DMS 273 treated with DMSO at 0.1 percent for 48 hours (cell line): Measurements from ENCODE around the gene ESRRA.

Experiments used
- DNase-seq: peaks from one replicate; lab custom pipeline; 2025; lab: John Stamatoyannopoulos, UW

Gene ESRRA

GRCh38 chr11:64352099-64352994, 47.0 kb downstream of the ESRRA start:
- DNase-seq, result no peak

- DNase-seq, result no peak
Measured at GRCh38 chr11:64352995-64353714, 47.8 kb downstream of the ESRRA start.

- no peak for DNase-seq
Measured at GRCh38 chr11:64353715-64354506, 48.6 kb downstream of the ESRRA start.

GRCh38 chr11:64355078-64355940, 50.0 kb downstream of the ESRRA start:
- no peak for DNase-seq

DNA sequence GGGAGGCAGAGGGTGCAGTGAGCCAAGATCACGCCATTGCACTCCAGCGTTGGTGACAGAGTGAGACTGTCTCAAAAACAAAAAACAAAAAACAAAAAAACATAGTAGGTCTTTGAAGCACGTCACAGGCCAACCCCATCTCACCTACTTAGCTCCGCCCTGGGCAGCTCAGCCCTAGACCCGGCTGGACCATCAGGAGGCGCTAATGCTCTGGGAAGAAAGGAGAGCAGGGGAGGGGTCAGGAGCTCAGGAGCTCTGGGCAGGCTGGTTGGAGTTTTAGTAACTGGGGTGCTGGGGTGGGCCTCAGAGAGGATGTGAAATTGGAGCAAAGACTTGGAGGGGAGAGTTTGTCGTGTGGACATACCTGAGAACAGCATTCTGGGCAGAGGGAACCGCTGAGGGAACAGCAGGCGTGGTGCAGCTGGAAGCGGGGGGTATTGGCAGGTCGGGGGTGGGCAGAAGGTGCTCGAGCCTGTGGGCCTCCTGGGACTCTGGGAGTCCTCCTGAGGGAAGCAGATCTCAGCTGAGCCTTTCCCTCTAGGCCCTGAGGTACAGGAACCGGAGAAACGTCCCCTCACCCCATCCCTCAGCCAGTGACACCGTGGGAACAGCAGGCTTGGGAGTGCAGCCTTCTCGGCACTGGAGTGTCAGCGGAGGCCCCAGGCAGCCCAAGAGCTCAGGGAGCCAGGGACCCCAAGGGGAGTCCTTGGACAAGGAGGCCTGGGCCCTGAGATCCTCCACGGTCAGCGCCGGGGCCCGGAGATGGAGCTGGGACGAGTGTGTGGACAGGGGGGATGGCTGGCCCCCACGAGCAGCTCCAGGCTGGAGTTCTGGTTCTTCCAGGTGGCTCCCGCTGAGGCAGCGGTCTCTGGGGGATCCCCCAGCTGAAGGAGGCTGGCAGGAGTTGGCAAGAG, 51.4 kb downstream of the ESRRA start:
- DNase-seq, result peak; percentile 16

- no peak for DNase-seq
Measured at GRCh38 chr11:64357446-64357845, 52.1 kb downstream of the ESRRA start.

DNA sequence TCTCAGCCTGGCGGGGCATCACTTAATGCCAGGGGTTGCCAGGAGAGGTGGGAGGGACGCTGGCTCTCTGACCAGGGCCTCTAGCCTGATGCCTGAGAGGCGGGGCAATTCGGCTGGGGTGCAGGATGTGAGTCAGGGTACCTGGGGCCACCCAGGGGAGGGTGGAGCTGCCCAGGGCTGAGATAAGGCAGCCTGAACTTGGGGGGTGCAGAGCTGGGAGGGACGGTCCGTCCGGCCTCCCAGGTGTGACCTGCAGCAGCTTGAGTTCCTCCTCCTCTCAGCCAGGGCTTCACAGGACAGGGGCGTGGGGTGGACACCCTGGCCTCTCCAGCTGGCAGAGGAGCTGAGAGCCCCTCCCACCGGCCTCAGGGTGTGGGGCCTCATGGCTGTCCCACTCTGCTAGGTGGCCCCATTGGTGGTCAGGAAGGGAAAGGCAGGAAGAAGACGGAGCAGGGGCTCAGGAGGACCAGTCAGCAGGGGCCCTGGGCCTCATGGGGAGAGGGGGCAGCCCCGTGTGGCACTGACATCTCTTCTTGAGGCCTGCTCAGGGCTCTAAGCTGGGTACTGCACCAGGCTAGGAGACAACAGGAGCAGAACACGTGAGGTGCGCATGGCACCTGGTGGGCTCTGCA, 52.7 kb downstream of the ESRRA start:
- no peak for DNase-seq

- no peak for DNase-seq
Measured at GRCh38 chr11:64358536-64358906, 53.2 kb downstream of the ESRRA start.

DNA sequence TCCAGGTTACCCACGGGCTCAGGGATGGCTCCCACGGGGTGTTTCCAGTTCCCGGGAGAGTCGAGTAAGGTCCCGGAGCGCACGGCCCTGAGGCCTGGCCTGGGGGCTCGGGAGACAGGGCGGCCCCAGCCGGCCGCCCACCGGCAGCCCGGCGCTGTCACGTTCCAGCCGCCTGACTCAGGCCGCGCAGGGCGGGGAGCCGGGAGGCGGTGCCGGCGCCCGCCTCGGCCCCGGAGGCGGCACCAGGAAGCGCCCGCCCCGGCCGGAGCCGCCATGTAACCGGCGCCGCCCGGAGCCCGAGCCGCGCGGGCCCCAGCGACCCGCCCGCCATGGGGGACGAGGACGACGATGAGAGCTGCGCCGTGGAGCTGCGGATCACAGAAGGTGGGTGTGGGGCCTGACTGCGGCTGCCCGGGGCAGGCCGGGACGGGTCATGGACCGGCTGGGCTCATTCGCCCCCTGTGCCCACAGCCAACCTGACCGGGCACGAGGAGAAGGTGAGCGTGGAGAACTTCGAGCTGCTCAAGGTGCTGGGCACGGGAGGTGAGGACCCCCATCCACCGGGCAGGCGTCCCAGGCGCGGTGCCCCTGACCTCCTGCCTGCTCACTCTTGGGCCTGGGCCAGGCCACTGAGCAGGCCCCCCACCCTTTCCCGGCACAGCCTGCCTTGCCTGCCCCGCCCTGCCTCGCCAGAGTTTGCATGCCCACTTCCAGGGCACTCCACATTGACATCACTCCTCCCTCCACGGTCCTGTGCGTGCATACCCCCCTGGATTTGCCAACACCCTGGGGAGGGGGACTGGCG, 53.8 kb downstream of the ESRRA start, which contains the start of gene RPS6KA4:
Gene RPS6KA4, plus strand, starts transcription at position 256 of the 805 bp plus-strand sequence. Its CDS starts 74 bp downstream, at position 330.
- no peak for DNase-seq

DNA sequence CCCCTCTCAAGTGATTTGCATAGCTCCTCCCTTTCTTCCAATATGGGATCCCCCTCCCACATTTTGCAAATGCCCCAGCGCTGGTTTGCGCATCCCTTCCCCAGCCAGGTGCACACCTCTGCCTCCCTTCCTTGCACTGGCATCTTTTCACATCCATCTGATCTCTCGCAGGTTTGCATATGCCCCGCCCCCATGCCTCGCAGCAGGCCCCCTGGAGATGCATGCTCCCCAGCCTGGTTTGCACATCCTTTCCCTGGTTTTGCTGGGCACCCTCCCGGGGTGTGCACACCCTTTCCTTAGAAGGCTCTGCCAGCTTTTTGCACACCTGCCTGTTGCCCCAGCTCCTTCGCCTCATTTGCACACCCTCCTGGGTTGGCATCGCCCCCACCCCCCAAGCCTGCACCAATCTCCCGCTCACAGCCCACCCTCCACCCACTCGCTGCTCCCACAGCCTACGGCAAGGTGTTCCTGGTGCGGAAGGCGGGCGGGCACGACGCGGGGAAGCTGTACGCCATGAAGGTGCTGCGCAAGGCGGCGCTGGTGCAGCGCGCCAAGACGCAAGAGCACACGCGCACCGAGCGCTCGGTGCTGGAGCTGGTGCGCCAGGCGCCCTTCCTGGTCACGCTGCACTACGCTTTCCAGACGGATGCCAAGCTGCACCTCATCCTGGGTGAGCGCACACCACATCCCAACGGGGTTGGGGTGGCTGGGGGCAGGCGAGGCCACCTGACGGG, 54.6 kb downstream of the ESRRA start:
- DNase-seq, result no peak

GRCh38 chr11:64360448-64360921, 55.2 kb downstream of the ESRRA start:
- DNase-seq, result no peak

DNA sequence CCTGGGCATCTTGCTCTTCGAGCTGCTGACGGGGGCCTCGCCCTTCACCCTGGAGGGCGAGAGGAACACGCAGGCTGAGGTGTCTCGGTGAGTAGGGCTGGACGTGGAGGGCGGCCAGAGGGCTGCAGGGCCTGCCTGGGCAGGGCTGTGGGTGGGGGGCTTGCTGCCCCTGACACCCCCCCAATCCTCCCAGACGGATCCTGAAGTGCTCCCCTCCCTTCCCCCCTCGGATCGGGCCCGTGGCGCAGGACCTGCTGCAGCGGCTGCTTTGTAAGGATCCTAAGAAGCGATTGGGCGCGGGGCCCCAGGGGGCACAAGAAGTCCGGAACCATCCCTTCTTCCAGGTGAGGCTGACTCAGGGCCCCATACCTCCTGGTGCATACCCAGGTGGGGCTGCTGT, 56.3 kb downstream of the ESRRA start:
- no peak for DNase-seq

- no peak for DNase-seq
Measured at GRCh38 chr11:64362339-64362738, 57.0 kb downstream of the ESRRA start.

DNA sequence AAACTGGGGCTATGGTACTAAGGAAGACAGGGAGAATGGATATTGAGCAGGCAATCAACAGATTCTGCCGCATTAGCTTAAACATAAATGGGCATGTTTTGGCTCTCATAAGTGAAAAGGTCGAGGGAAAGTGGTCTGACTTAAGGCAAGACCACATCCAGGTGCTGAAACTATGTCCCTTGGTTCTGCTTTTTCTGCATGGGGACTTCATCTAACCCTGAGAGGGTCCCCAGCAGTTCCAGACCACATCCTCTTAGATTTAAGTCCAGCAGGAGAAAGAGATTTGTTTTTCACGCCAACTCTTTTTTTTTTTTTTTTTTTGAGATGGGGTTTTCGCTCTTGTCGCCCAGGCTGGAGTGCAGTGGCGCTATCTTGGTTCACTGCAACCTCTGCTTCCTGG, 59.1 kb downstream of the ESRRA start:
- no peak for DNase-seq

GRCh38 chr11:64364911-64365310, 59.6 kb downstream of the ESRRA start:
- no peak for DNase-seq
